Chondrocyte (in vitro differentiated cells): ENCODE results near the gene PPFIA1. TPM values are rescaled to one million over a fixed set of nuclear protein-coding genes. Genes with fewer than 3 reads are reported as not detected.

Experiments
- DNase-seq: peaks from one replicate; pipeline ENCODE4 v3.0.0; 2021; ENCODE audit warnings: mixed read lengths, low spot score
- H3K27ac Mint-ChIP-seq: one replicate; pipeline ENCODE4 v1.8.0; 2021; ENCODE audit warnings: mild to moderate bottlenecking, moderate library complexity, mixed read lengths; ENCODE audit not compliant: unreplicated experiment
- H3K27me3 Mint-ChIP-seq: 2 replicates; pipeline ENCODE4 v1.8.0; 2021; ENCODE audit warnings: low read depth, mixed read lengths
- H3K36me3 Mint-ChIP-seq: 2 replicates; pipeline ENCODE4 v1.8.0; 2021; ENCODE audit warnings: low read depth, mixed read lengths
- H3K4me1 Mint-ChIP-seq: 2 replicates; pipeline ENCODE4 v1.8.0; 2021; ENCODE audit warnings: low read depth, mild to moderate bottlenecking, mixed read lengths
- H3K4me3 Mint-ChIP-seq: one replicate; pipeline ENCODE4 v1.8.0; 2021; ENCODE audit warnings: mild to moderate bottlenecking, moderate library complexity, mixed read lengths; ENCODE audit not compliant: unreplicated experiment
- H3K9me3 Mint-ChIP-seq: 2 replicates; pipeline ENCODE4 v1.8.0; 2021; ENCODE audit warnings: low read depth, mixed read lengths
- CTCF ChIP-seq: fragments of 200-600 bp; sonication (generic); IDR thresholded peaks from 2 replicates; pipeline ENCODE4 v1.5.0; 2021; ENCODE audit warnings: antibody characterized with exemption, mild to moderate bottlenecking, moderate library complexity
- total RNA-seq: library from RNA; stranded (reverse); gene quantifications from 3 replicates; pipeline ENCODE4 v1.2.1, GENCODE V29; 2021

PPFIA1 gene
- total RNA-seq, 1 donor from 2014 or later = 63.5 TPM

GRCh38 chr11:70415642-70416395, 145.3 kb downstream of the PPFIA1 start:
- Mint-ChIP-seq H3K27me3 (no peaks in the 10 kb centered on the region), H3K9me3 (no peaks in the 10 kb centered on the region), H3K27ac (peak overlapping the region; percentile 95), H3K4me3 (no peak overlapping the region), H3K36me3 (peaks cover 46% of the 10 kb centered on the region), H3K4me1 (peaks cover 26% of the 10 kb centered on the region)
- TF ChIP-seq CTCF = no peak
- DNase-seq = peak; percentile 76

GRCh38 chr11:70416881-70417280, 146.4 kb downstream of the PPFIA1 start:
- H3K4me1 Mint-ChIP-seq = peaks cover 26% of the 10 kb centered on the region
- no peak overlapping the region for H3K27ac Mint-ChIP-seq
- peaks cover 46% of the 10 kb centered on the region for H3K36me3 Mint-ChIP-seq
- H3K9me3 Mint-ChIP-seq = no peaks in the 10 kb centered on the region
- peak; percentile 88 for DNase-seq
- H3K4me3 Mint-ChIP-seq = no peak overlapping the region
- TF ChIP-seq CTCF = no peak
- no peaks in the 10 kb centered on the region for H3K27me3 Mint-ChIP-seq

- TF ChIP-seq CTCF = no peak
- Mint-ChIP-seq H3K27me3 (no peaks in the 10 kb centered on the region), H3K4me3 (no peak overlapping the region), H3K4me1 (peaks cover 26% of the 10 kb centered on the region), H3K36me3 (peaks cover 46% of the 10 kb centered on the region), H3K9me3 (no peaks in the 10 kb centered on the region), H3K27ac (no peak overlapping the region)
- DNase-seq = no peak
Observed at GRCh38 chr11:70418130-70418529, 147.6 kb downstream of the PPFIA1 start.

GRCh38 chr11:70419307-70420007, 149.0 kb downstream of the PPFIA1 start:
- peaks cover 50% of the 10 kb centered on the region for H3K36me3 Mint-ChIP-seq

More at GRCh38 chr11:70419307-70420007, 149.0 kb downstream of the PPFIA1 start:
- DNase-seq = no peak
- Mint-ChIP-seq H3K27ac (peak overlapping the region; percentile 54), H3K4me3 (no peak overlapping the region), H3K9me3 (no peaks in the 10 kb centered on the region), H3K4me1 (peaks cover 32% of the 10 kb centered on the region), H3K27me3 (no peaks in the 10 kb centered on the region)
- no peak for TF ChIP-seq CTCF
